Measurements from ENCODE around the gene TOMM20.

TOMM20 gene

DNA sequence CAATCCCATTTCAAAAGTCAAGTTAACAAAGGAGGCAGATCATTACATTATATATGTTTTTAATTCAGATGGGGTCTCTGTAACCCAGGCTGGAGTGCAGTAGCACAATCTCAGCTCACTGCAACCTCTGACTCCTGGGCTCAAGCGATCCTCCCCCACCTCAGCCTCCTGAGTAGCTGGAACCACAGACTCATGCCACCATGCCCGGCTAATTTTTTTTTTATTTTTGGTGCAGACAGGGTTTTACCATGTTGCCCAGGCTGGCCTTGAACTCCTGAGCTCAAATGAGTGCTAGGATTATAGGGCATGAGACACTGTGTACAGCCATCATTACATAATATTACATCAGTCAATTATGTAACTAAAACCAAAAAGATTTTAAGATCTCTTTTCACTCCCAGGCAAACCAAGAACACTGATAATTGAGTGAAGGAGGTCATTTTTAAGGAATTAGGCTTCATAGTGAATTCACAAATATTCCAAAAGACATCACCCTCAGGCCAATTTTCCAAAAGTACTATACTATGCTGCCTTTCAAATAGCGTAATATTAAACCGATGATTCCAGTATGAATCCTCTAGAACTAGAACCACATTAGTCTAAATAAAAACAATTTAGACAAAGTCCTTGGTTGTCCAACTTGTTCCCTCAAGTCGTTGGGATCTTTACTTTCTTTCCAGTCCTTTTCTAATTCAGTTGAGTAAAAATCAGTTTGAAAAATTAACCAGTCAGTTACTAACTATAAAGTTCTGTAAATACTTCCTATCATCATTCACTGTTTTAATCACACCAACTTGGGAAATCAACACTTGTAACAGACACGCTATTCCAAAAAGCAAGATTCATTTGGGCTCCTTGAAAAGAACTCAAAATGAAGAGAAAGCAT is 16.1 kb downstream of the TOMM20 start:
- TF ChIP-seq, protein P1, sequence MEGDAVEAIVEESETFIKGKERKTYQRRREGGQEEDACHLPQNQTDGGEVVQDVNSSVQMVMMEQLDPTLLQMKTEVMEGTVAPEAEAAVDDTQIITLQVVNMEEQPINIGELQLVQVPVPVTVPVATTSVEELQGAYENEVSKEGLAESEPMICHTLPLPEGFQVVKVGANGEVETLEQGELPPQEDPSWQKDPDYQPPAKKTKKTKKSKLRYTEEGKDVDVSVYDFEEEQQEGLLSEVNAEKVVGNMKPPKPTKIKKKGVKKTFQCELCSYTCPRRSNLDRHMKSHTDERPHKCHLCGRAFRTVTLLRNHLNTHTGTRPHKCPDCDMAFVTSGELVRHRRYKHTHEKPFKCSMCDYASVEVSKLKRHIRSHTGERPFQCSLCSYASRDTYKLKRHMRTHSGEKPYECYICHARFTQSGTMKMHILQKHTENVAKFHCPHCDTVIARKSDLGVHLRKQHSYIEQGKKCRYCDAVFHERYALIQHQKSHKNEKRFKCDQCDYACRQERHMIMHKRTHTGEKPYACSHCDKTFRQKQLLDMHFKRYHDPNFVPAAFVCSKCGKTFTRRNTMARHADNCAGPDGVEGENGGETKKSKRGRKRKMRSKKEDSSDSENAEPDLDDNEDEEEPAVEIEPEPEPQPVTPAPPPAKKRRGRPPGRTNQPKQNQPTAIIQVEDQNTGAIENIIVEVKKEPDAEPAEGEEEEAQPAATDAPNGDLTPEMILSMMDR (IDR thresholded peaks at IDR 0.05; ENCODE audit: insufficient read depth, low read depth, low read length, missing control alignments), result no peak
- DNase-seq (ENCODE audit: low read depth), result no peak
- H3K4me3 ChIP-seq (ENCODE audit: low read length), result no peak overlapping the region

GRCh38 chr1:235111107-235111506 is 17.5 kb downstream of the TOMM20 start:
- DNase-seq (ENCODE audit: low read depth), result no peak
- TF ChIP-seq, protein P1 (IDR thresholded peaks at IDR 0.05; ENCODE audit: insufficient read depth, low read depth, low read length, missing control alignments), result no peak
- no peak overlapping the region for H3K4me3 ChIP-seq (ENCODE audit: low read length)

- no peak for DNase-seq (ENCODE audit: low read depth)
- H3K4me3 ChIP-seq (ENCODE audit: low read length), result no peak overlapping the region
- TF ChIP-seq, protein P1 (IDR thresholded peaks at IDR 0.05; ENCODE audit: insufficient read depth, low read depth, low read length, missing control alignments), result no peak
These were observed 19.8 kb downstream of the TOMM20 start for GRCh38 chr1:235108876-235109275.

DNA sequence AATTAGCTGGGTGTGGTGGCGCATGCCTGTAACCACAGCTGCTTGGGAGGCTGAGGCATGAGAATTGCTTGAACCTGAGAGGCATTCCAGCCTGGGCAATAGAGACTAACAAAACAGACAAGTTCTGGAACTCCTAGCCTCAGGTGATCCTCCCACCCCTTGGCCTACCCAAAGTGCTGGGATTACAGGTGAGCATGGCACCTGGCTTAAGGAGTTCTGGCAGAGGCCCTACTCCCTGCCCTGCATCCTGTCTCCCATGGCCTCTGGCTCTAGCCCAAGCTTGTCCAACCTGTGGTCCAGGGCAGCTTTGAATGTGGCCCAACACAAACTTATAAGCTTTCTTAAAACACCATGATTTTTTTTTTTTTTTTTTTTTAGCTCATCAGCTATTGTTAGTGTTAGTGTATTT is 20.4 kb downstream of the TOMM20 start:
- no peak overlapping the region for H3K4me3 ChIP-seq (ENCODE audit: low read length)
- no peak for DNase-seq (ENCODE audit: low read depth)
- TF ChIP-seq, protein P1 (IDR thresholded peaks at IDR 0.05; ENCODE audit: insufficient read depth, low read depth, low read length, missing control alignments), result no peak

- no peak overlapping the region for H3K4me3 ChIP-seq (ENCODE audit: low read length)
- DNase-seq (ENCODE audit: low read depth), result no peak
- TF ChIP-seq, protein P1 (IDR thresholded peaks at IDR 0.05; ENCODE audit: insufficient read depth, low read depth, low read length, missing control alignments), result no peak
These were observed 21.1 kb downstream of the TOMM20 start for GRCh38 chr1:235107368-235108184.

- TF ChIP-seq, protein P1 (IDR thresholded peaks at IDR 0.05; ENCODE audit: insufficient read depth, low read depth, low read length, missing control alignments), result no peak
- DNase-seq (ENCODE audit: low read depth), result no peak
- no peak overlapping the region for H3K4me3 ChIP-seq (ENCODE audit: low read length)
These were observed 22.2 kb downstream of the TOMM20 start for GRCh38 chr1:235106457-235106856.
